Epidermal melanocyte (primary cell): Measurements from ENCODE around the gene CBX7.

Source experiments
- DNase-seq: peaks from one replicate; pipeline ENCODE4 v3.0.0; 2011; ENCODE audit warnings: low spot score; ENCODE audit not compliant: insufficient read length

Gene CBX7

DNA sequence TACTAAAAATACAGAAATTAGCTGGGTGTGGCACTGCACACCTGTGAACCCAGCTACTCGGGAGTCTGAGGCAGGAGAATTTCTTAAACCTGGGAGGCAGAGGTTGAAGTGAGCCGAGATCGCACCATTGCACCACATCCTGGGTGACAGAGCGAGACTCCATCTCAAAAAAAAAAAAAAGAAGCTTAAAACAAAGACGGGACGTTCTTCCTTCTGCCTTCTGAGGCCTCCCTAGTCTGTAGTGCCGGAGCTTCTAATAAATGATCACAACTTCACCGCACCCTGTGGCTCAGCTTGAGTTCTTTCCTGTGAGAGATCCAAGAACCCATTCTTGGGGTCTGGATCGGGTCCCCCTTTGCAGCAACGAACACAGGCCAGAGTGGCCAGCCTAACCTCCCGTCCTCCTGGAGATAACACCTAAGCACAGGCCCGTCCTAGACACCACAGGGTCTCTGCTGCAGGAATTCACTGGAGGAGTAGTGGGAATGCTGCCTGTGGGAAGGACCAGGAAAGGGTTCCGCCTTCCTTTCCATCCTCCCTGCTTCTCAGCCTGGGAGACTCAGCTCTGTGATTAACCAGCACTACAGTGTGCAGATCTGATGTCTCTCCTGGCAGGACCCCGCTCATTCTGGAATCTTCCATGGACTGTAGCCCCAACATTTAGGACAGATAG, 57.6 kb downstream of the CBX7 start:
- DNase-seq, result no peak

- DNase-seq, result no peak
Observed at GRCh38 chr22:39092111-39092862, 60.2 kb downstream of the CBX7 start.

DNA sequence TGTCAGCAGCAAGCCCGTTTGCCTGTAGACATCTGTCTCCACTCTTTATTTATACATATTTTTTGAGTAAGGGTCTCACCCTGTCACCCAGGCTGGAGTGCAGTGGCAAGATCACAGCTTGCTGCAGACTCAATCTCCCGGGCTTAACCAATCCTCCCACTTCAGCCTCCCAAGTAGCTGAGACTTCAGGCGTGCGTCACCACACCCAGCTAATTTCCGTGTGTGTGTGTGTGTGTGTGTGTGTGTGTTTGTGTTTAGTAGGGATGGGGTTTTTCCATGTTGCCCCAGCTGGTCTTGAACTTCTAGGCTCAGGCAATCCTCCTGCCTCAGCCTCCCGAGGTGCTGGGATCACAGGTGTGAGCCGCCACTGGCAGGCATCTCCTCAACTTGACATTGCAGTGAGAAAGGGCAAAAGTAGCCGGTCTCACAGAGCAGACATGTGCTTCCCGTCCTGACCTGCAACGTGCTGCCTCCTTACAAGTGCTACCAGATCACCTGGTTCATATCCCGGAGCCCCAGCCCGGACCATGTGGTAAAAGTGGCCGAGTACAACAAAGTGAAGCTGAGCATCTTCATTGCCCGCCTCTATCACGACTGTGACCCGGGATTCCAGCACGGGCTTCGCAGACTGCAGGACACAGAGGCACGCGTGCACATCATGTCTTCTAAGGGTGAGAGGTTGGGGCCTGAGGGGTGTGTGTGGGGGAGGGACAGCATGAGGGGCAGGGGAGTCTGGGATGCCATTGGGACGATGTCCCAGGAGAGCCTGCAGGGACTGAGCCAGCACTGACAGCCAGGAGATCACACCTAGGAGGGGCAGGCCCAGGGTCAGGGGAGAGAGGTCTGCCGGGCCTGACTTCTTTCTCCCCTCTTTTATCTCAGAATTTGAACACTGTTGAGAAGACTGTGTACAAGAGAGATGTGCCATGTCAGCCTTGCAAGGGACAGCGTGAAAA, 61.1 kb downstream of the CBX7 start:
- DNase-seq, result no peak

DNA sequence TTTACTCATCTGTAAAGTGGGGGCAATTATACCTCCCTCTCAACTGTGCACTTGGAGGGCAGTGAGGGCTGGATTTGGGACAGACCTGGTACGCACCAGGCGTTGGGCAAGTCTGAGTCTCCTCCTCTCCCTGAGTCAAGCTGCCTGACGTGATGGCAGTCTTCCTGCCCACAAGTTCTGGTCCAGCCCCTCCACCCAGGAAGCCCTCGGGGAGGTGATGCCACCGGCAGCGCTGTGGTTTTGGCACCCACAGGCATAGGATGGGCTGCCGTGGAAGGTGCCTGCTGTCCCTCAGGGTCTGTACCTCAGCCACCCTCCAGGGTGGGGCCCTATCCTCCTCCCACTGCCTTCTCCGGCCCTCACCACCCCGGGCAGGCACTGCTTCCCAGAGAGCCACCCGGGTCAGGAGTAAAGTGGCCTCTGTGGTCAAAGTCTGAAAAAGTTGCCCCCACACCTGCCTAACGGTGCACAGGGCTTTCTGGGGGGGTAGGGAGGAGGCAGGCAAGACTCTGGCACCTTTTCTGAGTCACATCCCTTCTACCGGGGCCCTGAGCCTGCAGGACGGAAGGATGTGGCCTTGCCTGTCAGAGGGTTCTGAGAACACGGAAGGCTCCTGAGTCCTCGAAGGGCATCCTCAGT, 61.9 kb downstream of the CBX7 start:
- DNase-seq, result no peak

DNA sequence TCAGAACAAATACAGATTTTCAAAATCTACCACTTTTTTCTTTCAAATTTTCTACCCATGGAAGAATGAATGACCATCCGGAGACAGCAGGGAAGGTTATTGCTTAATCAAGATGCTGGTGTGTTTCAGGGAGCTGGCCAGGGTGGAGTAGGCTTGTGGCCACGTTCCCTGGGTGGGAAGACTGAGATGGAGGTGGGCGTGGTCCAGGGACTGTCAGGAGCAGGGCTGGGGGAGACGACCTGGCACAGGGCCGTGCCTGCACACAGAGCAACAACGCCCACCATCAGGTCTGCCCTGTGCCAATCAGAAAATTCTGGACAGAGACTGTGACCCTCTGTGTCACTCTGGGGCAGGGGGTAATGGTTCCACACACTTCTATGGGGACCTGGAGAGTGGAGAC, 62.6 kb downstream of the CBX7 start:
- no peak for DNase-seq

DNA sequence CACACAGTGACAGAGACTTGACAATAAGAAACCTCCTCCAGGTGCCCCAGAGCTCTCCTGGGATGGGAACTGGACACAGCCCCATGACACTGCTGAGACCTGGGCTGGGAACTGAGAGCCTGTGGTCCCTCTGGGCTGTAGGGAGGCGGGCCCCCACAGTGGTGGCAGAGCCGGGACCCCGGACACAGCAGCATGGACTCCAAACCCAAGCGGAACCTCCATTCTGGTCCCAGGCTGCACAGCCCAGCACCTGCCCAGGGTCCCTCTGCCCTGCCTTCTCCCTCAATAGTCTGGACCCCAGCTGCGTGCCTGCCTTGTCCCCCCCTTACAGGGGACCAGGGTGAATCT, 63.8 kb downstream of the CBX7 start:
- DNase-seq, result no peak

GRCh38 chr22:39087881-39088684, 64.4 kb downstream of the CBX7 start:
- DNase-seq, result no peak

DNA sequence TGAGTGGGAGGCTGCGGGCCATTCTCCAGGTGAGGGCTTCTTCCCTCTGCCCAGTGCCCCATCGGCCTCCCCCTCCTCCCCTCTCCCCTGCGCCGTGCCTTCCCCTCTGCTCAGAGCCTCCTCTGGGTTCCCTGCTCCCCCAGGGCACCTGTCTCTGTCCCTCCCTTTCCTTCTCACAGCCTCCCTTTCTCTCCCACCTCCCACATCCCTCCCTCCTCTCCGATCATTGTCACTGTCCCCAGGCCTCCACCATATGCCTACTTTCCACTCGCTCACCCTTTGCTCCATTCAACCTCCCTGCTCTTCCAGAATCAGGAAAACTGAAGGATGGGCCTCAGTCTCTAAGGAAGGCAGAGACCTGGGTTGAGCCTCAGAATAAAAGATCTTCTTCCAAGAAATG, 65.4 kb downstream of the CBX7 start:
- DNase-seq, result no peak

DNA sequence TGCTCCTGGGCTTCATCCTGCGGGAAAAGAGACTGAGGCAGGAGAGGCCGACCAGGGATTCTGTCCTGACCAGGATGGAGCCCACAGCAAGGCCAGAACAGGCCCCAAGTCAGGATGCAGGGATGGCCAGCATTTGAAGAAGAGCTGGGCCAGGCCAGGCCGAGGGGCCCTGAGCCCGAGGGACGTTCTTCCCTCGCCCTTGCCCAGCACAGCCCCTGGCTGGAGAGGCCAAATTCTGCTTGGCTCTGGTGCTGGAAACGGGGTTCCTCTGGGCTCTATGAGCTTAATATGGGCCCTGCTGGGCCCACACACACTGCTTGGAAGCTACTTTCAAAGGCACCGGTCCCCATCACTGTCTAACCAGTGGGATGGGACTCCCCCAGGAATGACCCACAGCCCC, 67.8 kb downstream of the CBX7 start:
- DNase-seq, result no peak

DNA sequence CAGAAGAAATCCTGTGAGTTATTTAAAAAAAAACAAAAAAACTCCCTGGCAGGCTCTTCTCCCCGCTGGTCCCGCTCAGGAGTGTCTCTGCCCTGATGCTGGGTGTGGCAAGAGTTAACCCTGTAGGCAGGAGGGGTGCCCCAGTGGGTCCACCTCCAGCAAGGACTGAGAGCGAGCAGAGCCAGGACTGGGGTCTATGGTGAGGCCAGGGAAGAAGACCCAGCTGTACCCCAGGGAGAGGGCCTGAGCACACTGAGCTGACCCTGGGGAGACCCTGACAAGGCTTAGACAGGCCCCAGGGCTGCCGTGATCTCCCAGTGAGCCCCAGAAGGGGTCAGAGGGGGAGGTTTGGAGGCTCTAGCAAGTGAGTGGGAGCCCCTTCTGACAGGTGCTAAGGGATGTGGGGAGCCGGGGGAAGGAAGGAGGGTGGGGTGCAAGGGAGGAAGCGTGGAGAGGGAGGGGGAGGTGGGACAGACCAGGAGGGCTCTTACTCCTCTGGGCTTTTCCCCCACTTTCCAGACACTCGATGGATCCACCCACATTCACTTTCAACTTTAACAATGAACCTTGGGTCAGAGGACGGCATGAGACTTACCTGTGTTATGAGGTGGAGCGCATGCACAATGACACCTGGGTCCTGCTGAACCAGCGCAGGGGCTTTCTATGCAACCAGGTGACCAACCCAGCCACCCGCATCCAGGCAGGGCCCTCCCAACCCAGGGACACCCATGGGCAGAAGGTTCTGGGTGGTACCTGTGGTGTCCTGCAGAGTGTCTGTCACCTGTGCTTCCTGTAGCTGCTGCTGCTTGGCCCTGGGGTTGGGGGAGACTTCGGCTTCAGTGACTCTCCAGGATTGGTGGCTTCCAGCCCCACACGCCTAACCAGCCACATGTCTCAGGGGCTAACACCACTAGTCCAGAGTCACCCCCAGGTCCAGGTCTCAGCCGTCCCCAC, 69.0 kb downstream of the CBX7 start:
- DNase-seq, result no peak

GRCh38 chr22:39081598-39081997, 70.9 kb downstream of the CBX7 start:
- no peak for DNase-seq

- DNase-seq, result no peak
Observed at GRCh38 chr22:39081016-39081415, 71.5 kb downstream of the CBX7 start.
